Stimulated activated naive B cell treated with anti-CD40 and anti-IgM and Interleukin-4, amounts not matched to agents 10 μg/mL and 1 μg/mL and 100 μg/mL, for 72 hours (primary cell): Measurements from ENCODE around the gene ZNF561.
A peak's percentile ranks its signal among the peaks of the same experiment; 100 is the strongest.
"Not testable (repeated sequence)": the region's sequence is repeated elsewhere in the genome, so short reads cannot be mapped to it uniquely, and the experiment has no call there.

Experiments used
- ATAC-seq, 2 donors: fragments of 150-1000 bp; cut with Tn5 transposase; replicated peaks; 2 replicates each; pipeline ENCODE4 v1.10.0; 2021; ENCODE audit warnings: moderate library complexity in 1 of 2
- DNase-seq: peaks from one replicate; pipeline ENCODE4 v3.0.0; 2021
- H3K27ac Mint-ChIP-seq: one replicate; pipeline ENCODE4 v1.8.0; 2022; ENCODE audit warnings: mild to moderate bottlenecking, mixed read lengths
- H3K27me3 Mint-ChIP-seq, 2 donors: one replicate each; pipeline ENCODE4 v1.8.0; 2022; ENCODE audit warnings: mixed read lengths in 2 of 2
- H3K36me3 Mint-ChIP-seq, 2 donors: one replicate each; pipeline ENCODE4 v1.8.0; 2022; ENCODE audit warnings: mixed read lengths in 2 of 2, mild to moderate bottlenecking in 1 of 2
- H3K4me1 Mint-ChIP-seq, 2 donors: one replicate each; pipeline ENCODE4 v1.8.0; 2022; ENCODE audit warnings: mixed read lengths in 2 of 2, mild to moderate bottlenecking in 1 of 2
- H3K4me3 Mint-ChIP-seq, 2 donors: one replicate each; pipeline ENCODE4 v1.8.0; 2022; ENCODE audit warnings: mild to moderate bottlenecking in 2 of 2, mixed read lengths in 2 of 2, moderate library complexity in 1 of 2
- H3K9me3 Mint-ChIP-seq, 2 donors: one replicate each; pipeline ENCODE4 v1.8.0; 2022; ENCODE audit warnings: mixed read lengths in 2 of 2, mild to moderate bottlenecking in 1 of 2

ZNF561 gene

DNA sequence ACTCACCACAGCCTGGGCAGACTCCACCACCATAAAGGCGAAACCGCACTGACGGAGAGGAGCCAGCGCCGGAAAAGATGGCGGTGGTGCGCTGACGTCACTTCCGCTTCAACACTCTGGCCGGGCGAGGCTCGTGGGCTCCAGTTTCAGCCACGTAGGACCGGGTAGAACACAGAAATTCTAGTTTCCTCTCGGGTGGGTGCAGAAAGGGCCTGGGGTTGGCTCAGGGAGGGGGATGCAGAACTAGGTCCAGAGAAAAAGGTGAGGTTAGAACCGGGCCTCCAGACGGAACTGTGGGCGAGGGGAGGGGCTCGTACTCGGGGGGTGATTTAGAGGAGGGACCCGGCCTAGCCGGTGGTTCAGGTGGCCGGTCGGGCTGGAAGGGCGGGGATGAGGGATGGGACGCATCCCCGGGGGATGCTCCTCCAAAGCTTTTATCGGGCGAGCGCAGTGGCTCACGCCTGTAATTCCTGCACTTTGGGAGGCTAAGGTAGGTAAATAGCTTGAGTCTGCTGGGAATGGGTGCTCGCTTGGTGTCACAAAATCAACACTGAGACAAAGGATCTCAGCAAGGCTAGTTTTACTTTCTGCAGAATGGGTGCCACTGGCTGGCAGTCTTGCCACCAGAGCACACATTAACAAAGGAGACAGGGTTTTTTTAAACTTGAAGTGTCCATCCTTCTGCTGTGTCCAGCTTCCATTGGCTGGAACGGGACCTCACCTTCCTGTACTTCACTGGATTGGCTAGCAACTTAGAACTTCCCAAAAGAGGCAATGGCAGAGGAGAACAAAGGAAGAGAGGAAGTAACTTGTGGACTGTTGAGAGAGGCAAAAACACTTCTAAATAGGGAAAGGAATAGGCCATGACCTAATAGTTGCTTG lies at the start of gene ZNF561:
Gene ZNF561 (minus strand): TSS at position 77 of the 882 bp plus-strand sequence. CDS start 1,776 bp downstream, outside the sequence.
- Mint-ChIP-seq H3K36me3 (peaks cover 10 to 33% of the 10 kb centered on the region in 2 donors), H3K4me1 (peaks cover 10 to 24% of the 10 kb centered on the region in 2 donors), H3K27ac (peak within 1 kb of the TSS; percentile 100), H3K27me3 (no peaks in the 10 kb centered on the region), H3K4me3 (peak within 1 kb of the TSS; percentile 98 to 99), H3K9me3 (no peaks in the 10 kb centered on the region)
- ATAC-seq (peak; percentile 92 to 93), DNase-seq (peak; percentile 79)

DNA sequence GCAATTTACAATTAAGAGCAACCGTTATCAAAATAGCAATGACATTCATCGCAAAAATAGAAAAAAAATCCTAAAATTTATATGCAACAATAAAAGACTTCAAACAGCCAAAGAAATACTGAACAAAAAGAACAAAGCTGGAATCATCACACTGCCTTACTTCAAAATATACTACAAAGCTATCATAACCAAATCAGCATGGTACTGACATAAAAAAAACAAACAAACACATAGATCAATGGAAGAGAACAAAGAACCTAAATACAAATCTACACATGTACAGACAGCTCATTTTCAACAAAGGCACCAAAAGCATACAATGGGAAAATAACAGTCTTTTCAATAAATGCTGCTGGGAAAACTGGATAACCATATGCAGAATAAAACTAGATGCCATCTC lies 47.5 kb upstream of the ZNF561 start:
- Mint-ChIP-seq H3K27me3 (no peaks in the 10 kb centered on the region), H3K4me3 (no peak overlapping the region), H3K36me3 (peaks cover 67 to 86% of the 10 kb centered on the region in 2 donors), H3K9me3 (peaks cover 31% of the 10 kb centered on the region in 2 donors), H3K4me1 (peaks cover 20 to 56% of the 10 kb centered on the region in 2 donors), H3K27ac (no peak overlapping the region)
- DNase-seq, result no peak
- no peak for ATAC-seq

DNA sequence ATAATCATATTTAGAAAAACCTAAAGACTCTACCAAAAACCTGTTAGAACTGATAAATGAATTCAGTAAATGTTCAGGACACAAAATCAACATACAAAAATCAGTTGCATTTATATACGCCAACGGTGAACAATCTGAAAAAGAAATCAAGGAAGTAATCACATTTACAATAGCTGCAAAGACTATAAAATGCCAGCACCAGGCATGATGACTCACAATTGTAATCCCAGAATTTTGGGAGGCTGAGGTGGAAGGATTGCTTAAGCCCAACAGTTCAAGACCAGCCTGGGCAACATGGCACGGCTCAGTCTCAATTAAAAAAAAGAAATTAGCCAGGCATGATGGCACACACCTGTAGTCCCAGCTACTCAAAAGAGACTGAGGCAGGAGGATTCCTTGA lies 46.9 kb upstream of the ZNF561 start:
- Mint-ChIP-seq H3K36me3 (peaks cover 64 to 87% of the 10 kb centered on the region in 2 donors), H3K9me3 (peaks cover 29% of the 10 kb centered on the region in 2 donors), H3K4me1 (peaks cover 19 to 56% of the 10 kb centered on the region in 2 donors), H3K27me3 (no peaks in the 10 kb centered on the region), H3K27ac (no peak overlapping the region), H3K4me3 (no peak overlapping the region)
- DNase-seq, result no peak
- ATAC-seq, result no peak

DNA sequence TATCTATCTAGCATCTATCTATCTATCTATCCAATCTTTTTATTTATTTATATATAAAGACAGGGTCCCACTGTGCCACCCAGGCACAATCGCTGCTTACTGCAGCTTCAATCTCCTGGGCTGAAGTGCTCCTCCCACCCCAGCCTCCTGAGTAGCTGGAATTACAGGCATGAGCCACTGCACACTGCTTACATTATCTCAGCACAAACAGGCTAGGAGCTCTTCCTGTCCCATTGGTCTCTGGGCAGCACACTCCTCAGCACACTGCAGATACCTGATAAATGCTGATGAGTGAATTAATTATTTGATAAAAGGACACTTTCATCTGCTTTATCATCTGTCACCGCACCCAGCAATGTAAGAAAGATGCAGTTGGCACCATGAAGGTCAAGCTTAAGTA lies 37.7 kb upstream of the ZNF561 start:
- H3K4me1 Mint-ChIP-seq, result peaks cover 5% of the 10 kb centered on the region in 2 donors
- no peak for DNase-seq
- H3K27ac Mint-ChIP-seq, result no peak overlapping the region
- ATAC-seq, result no peak
- H3K27me3 Mint-ChIP-seq, result no peaks in the 10 kb centered on the region
- H3K36me3 Mint-ChIP-seq, result peaks cover 35 to 44% of the 10 kb centered on the region in 2 donors
- no peak overlapping the region for H3K4me3 Mint-ChIP-seq
- H3K9me3 Mint-ChIP-seq, result no peaks in the 10 kb centered on the region

DNA sequence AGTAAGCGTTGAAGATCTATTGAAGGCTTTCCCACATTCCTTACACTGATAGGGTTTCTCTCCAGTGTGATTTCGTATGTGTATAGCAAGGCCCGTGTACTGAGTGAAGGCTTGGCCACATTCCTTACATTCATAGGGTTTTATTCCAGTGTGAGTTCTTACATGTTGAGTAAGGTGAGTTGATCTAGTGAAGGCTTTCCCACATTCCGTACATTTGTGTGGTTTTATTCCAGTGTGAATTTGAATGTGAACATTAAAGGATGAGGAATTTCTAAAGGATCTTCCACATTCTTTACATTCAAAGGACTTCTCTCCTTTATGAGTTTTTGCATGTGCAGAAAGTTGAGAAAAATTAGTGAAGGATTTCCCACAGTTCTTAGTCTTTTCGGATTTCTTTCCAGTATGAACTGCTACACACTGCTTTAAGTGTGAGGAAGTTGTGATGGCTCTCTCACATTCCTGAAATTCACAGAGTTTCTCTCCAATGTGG lies 32.1 kb upstream of the ZNF561 start:
- H3K27ac Mint-ChIP-seq, H3K4me1 Mint-ChIP-seq, DNase-seq, ATAC-seq, H3K27me3 Mint-ChIP-seq, H3K4me3 Mint-ChIP-seq: not testable (repeated sequence)
- Mint-ChIP-seq H3K9me3 (peaks cover 10 to 13% of the 10 kb centered on the region in 2 donors), H3K36me3 (peaks cover 73 to 81% of the 10 kb centered on the region in 2 donors)

DNA sequence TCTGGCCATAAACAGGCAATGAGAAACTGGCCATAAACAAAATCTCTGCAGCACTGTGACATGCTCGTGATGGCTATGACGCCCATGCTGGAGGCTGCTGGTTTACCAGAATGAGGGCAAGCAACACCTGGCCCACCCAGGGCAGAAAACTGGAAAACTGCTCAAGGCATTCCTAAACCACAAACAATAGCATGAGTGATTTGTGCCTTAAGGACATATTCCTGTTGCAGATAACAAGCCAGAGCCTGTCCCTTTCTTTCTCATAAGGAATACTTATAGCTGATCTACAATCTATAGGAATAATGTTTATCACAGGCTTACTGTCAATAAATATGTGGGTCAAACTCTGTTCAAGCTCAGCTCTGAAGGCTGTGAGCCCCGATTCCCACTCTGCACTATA lies 30.4 kb upstream of the ZNF561 start:
- H3K4me1 Mint-ChIP-seq, H3K27ac Mint-ChIP-seq, H3K4me3 Mint-ChIP-seq, ATAC-seq, DNase-seq, H3K27me3 Mint-ChIP-seq: not testable (repeated sequence)
- Mint-ChIP-seq H3K9me3 (peaks cover 10 to 13% of the 10 kb centered on the region in 2 donors), H3K36me3 (peaks cover 69 to 75% of the 10 kb centered on the region in 2 donors)

DNA sequence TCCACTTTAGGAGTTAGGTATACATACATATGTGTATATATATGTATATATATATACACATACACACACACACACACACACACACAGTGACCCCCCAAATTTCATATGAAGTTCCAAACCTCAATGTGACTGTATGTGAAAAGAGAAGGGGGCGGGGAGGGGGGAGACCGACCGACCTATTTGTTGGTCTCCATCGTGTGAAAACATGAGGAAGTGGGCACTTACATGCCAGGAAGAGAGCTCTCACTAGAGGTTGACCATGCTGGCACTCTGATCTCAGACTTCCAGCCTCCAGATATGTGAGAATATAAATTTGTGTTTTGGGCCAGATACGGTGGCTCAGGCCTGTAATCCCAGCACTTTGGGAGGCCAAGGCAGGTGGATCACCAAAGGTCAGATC lies 29.3 kb upstream of the ZNF561 start:
- Mint-ChIP-seq H3K27me3 (no peaks in the 10 kb centered on the region), H3K27ac (no peak overlapping the region), H3K36me3 (peaks cover 59 to 72% of the 10 kb centered on the region in 2 donors), H3K4me3 (no peak overlapping the region), H3K9me3 (peaks cover 10 to 13% of the 10 kb centered on the region in 2 donors), H3K4me1 (peaks cover 0 to 2% of the 10 kb centered on the region in 2 donors)
- no peak for DNase-seq
- ATAC-seq, result no peak

DNA sequence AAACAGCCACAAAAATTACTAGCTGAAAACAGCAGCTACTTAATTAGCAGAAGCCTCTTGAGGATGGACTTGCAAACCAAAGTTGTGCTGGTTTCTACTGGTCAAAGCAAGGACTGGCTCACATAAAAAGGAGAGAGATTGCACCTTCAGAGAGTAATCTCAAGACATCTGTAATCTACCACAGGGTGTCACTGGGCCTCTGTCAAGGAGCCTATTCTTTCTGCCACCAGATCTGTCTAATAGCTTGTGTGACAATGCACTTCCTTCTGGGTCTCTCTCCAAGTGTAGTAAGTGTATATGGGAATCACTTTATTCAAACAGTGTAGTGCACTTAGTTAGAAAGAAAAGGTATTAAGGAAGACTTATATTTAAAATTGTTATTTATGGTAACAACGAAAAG lies 24.4 kb upstream of the ZNF561 start:
- peaks cover 0 to 6% of the 10 kb centered on the region in 2 donors for H3K4me1 Mint-ChIP-seq
- no peak overlapping the region for H3K4me3 Mint-ChIP-seq
- H3K9me3 Mint-ChIP-seq, result peaks cover 7 to 18% of the 10 kb centered on the region in 2 donors
- no peaks in the 10 kb centered on the region for H3K27me3 Mint-ChIP-seq
- H3K36me3 Mint-ChIP-seq, result peaks cover 40 to 57% of the 10 kb centered on the region in 2 donors
- DNase-seq (no peak), ATAC-seq (no peak)
- no peak overlapping the region for H3K27ac Mint-ChIP-seq

DNA sequence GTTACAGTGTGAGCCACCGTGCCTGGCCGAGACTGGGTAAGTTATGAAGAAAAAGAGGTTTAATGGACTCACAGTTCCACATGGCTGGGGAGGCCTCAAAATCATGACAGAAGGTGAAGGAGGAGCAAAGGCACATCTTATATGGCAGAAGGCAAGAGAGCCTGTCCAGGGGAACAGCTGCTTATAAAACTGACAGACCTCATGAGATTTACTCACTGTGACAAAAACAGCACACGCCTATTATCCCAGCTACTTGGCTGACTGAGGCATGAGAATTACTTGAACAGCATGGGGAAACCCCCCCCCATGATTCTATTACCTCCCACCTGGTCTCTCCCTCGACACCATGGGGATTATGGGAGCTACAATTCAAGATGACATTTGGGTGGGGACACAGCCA lies 23.4 kb upstream of the ZNF561 start:
- H3K9me3 Mint-ChIP-seq, result peaks cover 7 to 20% of the 10 kb centered on the region in 2 donors
- peaks cover 0 to 6% of the 10 kb centered on the region in 2 donors for H3K4me1 Mint-ChIP-seq
- H3K4me3 Mint-ChIP-seq, result no peak overlapping the region
- H3K36me3 Mint-ChIP-seq, result peaks cover 34 to 51% of the 10 kb centered on the region in 2 donors
- ATAC-seq (no peak), DNase-seq (no peak)
- H3K27ac Mint-ChIP-seq, result no peak overlapping the region
- H3K27me3 Mint-ChIP-seq, result no peaks in the 10 kb centered on the region

DNA sequence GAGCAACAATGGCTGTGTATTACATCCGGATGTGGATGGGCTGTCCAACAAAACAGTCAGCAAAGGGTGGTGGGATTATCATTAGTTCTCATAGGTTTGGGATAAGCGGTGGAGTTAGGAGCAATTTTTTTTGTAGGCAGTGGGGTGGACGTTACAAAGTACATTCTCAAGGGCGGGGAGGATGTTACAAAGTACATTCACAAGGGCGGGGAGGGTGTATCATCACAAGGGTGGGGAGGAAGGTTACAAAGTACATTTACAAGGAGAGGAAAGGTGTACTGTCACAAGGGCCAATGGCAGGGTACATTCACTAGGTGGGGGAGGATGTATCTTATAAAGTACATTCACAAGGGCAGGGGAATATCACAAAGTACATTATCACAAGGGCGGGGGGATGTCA lies 20.8 kb upstream of the ZNF561 start:
- Mint-ChIP-seq H3K27ac (no peak overlapping the region), H3K4me3 (no peak overlapping the region), H3K36me3 (peaks cover 21 to 36% of the 10 kb centered on the region in 2 donors), H3K9me3 (peaks cover 7 to 20% of the 10 kb centered on the region in 2 donors), H3K4me1 (peaks cover 0 to 6% of the 10 kb centered on the region in 2 donors), H3K27me3 (no peaks in the 10 kb centered on the region)
- DNase-seq (no peak), ATAC-seq (no peak)

DNA sequence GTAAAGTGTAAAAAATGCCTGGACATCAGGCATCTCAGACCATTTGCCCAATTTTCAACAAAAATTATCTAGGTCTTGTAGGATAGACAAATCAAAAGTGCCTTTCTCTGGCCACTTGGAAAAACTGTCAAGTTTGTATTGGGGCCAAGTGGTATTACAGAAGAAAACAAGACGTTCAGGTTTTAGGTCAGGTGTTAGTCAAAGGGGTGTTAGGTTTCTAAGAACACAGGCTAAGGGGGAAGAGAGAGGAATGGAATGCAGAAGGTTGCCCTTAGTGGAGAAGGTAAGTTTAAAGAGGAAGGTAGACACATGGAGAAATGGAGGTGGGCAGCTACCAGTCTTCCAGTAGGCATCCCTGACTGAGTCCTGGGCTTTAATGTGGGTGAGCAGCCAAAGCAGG lies 19.9 kb upstream of the ZNF561 start:
- Mint-ChIP-seq H3K27ac (no peak overlapping the region), H3K27me3 (no peaks in the 10 kb centered on the region), H3K36me3 (peaks cover 21 to 36% of the 10 kb centered on the region in 2 donors), H3K4me1 (peaks cover 0 to 6% of the 10 kb centered on the region in 2 donors), H3K9me3 (peaks cover 7 to 20% of the 10 kb centered on the region in 2 donors), H3K4me3 (no peak overlapping the region)
- DNase-seq, result no peak
- no peak for ATAC-seq

DNA sequence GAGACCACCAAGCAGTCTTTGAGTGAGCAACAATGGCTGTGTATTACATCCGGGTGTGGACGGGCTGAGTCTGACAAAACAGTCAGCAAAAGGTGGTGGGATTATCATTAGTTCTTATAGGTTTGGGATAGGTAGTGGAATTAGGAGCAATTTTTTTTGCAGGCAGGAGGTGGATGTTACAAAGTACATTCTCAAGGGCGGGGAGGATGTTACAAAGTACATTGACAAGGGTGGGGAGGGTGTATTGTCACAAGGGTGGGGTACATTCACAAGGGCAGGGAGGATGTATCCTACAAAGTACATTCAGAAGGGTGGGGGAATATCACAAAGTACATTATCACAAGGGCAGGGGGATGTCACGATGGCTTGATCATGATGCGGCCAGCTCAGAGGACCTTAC lies 15.0 kb upstream of the ZNF561 start:
- ATAC-seq, result no peak
- peaks cover 0 to 3% of the 10 kb centered on the region in 2 donors for H3K4me1 Mint-ChIP-seq
- no peak overlapping the region for H3K27ac Mint-ChIP-seq
- no peaks in the 10 kb centered on the region for H3K27me3 Mint-ChIP-seq
- peaks cover 0 to 7% of the 10 kb centered on the region in 2 donors for H3K9me3 Mint-ChIP-seq
- H3K36me3 Mint-ChIP-seq, result peaks cover 28 to 34% of the 10 kb centered on the region in 2 donors
- H3K4me3 Mint-ChIP-seq, result no peak overlapping the region
- no peak for DNase-seq

DNA sequence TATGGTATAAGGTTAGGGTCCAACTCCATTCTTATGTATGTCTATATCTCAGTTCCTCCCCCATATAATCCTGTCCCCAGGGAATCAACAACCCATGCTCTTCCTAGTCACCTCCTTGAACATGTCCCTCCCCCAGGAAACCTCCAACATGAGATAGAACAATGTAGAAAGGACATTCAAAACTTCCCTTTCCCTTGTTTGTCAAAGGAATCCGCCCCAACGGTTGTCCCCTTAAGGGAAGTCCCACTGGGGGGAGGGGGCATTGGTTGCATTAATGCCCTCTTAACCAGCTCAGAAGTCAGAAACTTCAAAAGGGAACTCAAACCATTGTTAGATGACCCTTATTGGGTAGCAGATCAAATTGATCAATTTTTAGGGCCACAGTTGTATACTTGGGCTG lies 6.8 kb upstream of the ZNF561 start:
- H3K27ac Mint-ChIP-seq, result no peak overlapping the region
- no peak overlapping the region for H3K4me3 Mint-ChIP-seq
- ATAC-seq (no peak), DNase-seq (no peak)
- peaks cover 21 to 30% of the 10 kb centered on the region in 2 donors for H3K36me3 Mint-ChIP-seq
- H3K27me3 Mint-ChIP-seq, result no peaks in the 10 kb centered on the region
- no peaks in the 10 kb centered on the region for H3K9me3 Mint-ChIP-seq
- H3K4me1 Mint-ChIP-seq, result peaks cover 2 to 9% of the 10 kb centered on the region in 2 donors

DNA sequence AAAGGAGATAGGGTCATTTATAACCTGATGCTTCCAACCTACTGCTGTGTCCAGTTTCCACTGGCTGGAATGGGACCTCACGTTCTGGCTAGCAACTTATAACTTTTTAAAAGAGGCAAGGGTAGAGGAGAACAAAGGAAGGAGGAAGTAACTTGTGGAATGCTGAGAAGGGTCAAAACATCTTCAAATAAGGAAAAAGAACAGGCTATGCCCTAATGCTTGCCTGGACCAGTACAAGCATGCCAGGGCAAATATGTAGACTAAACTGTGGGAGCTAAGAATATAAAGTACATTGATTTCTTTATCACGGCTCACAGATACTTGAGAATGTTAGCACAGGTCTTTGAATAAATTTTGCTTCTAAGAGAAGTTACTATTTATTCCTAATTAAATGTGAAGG lies 1.5 kb upstream of the ZNF561 start:
- no peak for ATAC-seq
- H3K27ac Mint-ChIP-seq, result no peak overlapping the region

DNA sequence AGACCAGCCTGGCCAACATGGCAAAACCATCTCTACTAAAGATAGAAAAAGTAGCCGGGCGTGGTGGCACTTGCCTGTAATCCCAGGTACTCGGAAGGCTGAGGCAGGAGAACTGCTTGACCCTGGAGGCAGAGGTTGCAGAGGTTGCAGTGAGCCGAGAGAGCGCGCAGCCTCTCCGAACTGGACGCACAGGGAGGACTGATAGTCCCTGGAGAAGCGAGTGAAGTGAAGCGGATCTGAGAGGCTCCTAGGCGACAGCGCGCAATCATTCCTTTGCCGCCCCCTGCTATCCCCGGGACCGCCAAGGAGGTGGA lies 233 bp downstream of the ZNF561 start:
- peaks cover 9 to 32% of the 10 kb centered on the region in 2 donors for H3K36me3 Mint-ChIP-seq
- no peak for DNase-seq
- peak overlapping the region; percentile 100 for H3K27ac Mint-ChIP-seq
- H3K4me3 Mint-ChIP-seq, result peak overlapping the region; percentile 98 to 99
- H3K27me3 Mint-ChIP-seq, result no peaks in the 10 kb centered on the region
- peaks cover 9 to 20% of the 10 kb centered on the region in 2 donors for H3K4me1 Mint-ChIP-seq
- no peaks in the 10 kb centered on the region for H3K9me3 Mint-ChIP-seq
- peak in 1 of 2 donors; percentile 62 for ATAC-seq

More for the DNA sequence above, 1.5 kb upstream of the ZNF561 start:
- no peaks in the 10 kb centered on the region for H3K9me3 Mint-ChIP-seq
- peak overlapping the region in 1 of 2 donors; percentile 27 for H3K4me3 Mint-ChIP-seq
- DNase-seq, result no peak
- H3K36me3 Mint-ChIP-seq, result peaks cover 9 to 27% of the 10 kb centered on the region in 2 donors
- no peaks in the 10 kb centered on the region for H3K27me3 Mint-ChIP-seq
- H3K4me1 Mint-ChIP-seq, result peaks cover 10 to 24% of the 10 kb centered on the region in 2 donors
